Measurements from ENCODE around the gene HOXC9.

GRCh38 chr12:53986686-53987483, 13.1 kb upstream of the HOXC9 start:
- TF ChIP-seq, protein P1, sequence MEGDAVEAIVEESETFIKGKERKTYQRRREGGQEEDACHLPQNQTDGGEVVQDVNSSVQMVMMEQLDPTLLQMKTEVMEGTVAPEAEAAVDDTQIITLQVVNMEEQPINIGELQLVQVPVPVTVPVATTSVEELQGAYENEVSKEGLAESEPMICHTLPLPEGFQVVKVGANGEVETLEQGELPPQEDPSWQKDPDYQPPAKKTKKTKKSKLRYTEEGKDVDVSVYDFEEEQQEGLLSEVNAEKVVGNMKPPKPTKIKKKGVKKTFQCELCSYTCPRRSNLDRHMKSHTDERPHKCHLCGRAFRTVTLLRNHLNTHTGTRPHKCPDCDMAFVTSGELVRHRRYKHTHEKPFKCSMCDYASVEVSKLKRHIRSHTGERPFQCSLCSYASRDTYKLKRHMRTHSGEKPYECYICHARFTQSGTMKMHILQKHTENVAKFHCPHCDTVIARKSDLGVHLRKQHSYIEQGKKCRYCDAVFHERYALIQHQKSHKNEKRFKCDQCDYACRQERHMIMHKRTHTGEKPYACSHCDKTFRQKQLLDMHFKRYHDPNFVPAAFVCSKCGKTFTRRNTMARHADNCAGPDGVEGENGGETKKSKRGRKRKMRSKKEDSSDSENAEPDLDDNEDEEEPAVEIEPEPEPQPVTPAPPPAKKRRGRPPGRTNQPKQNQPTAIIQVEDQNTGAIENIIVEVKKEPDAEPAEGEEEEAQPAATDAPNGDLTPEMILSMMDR (IDR thresholded peaks at IDR 0.05): no peak
- no peak for TF ChIP-seq POLR2A (IDR thresholded peaks at IDR 0.05)

Data from breast epithelium (tissue), 3 donors.